CD14-positive monocyte (primary cell): ENCODE results near the gene PLS3. TPM values are rescaled to one million over a fixed set of nuclear protein-coding genes. Genes with fewer than 3 reads are reported as not detected.
"Not testable (repeated sequence)": the region's sequence is repeated elsewhere in the genome, so short reads cannot be mapped to it uniquely, and the experiment has no call there.

Source experiments
- DNase-seq, 3 donors: peaks; one replicate each; pipeline ENCODE4 v3.0.0-alpha.2; 2011 to 2022
- H2AFZ ChIP-seq: 2 replicates; pipeline ENCODE4 v1.6.0; 2012; ENCODE audit warnings: mild to moderate bottlenecking, low read depth, low read length, inconsistent platforms; ENCODE audit not compliant: insufficient read depth, poor library complexity, severe bottlenecking
- H3K27ac ChIP-seq, 2 donors: 1 replicate in 1 of 2; 2 replicates in 1 of 2; pipeline ENCODE4 v1.5.1; 2012 to 2013; ENCODE audit warnings: low read length in 2 of 2, control low read depth in 1 of 2, inconsistent platforms in 1 of 2, low read depth in 1 of 2, mild to moderate bottlenecking in 1 of 2
- H3K27me3 ChIP-seq, 2 donors: one replicate each; pipeline versions ENCODE4 v1.6.0 to v1.6.1; 2011 to 2013; ENCODE audit warnings: low read length in 2 of 2; ENCODE audit not compliant: control insufficient read depth in 2 of 2, insufficient read depth in 2 of 2
- H3K36me3 ChIP-seq, 2 donors: replicated peaks in 1 of 2; 1 replicate in 1 of 2; 2 replicates in 1 of 2; pipeline versions ENCODE4 v1.5.1 to v1.6.1; 2012 to 2013; ENCODE audit warnings: low read length in 2 of 2, control low read depth in 1 of 2, inconsistent platforms in 1 of 2, mild to moderate bottlenecking in 1 of 2; ENCODE audit not compliant: insufficient read depth in 2 of 2, control insufficient read depth in 1 of 2
- H3K4me1 ChIP-seq, 2 donors: 1 replicate in 1 of 2; 2 replicates in 1 of 2; pipeline versions ENCODE4 v1.5.1 to v1.6.1; 2012 to 2013; ENCODE audit warnings: low read length in 2 of 2, control low read depth in 1 of 2, inconsistent platforms in 1 of 2, mild to moderate bottlenecking in 1 of 2, moderate library complexity in 1 of 2; ENCODE audit not compliant: insufficient read depth in 2 of 2, control insufficient read depth in 1 of 2
- H3K4me2 ChIP-seq: replicated peaks from 2 replicates; pipeline ENCODE3; 2012; ENCODE audit warnings: low read length, moderate library complexity, mild to moderate bottlenecking; ENCODE audit not compliant: poor library complexity, severe bottlenecking; ENCODE audit errors: extremely low read depth
- H3K4me3 ChIP-seq, 3 experiments: fragments of 200-600 bp in 1 of 3; sonication (generic) in 1 of 3; replicated peaks in 1 of 3; 1 replicate in 2 of 3; 2 replicates in 1 of 3; pipeline ENCODE4 v1.5.1; 2011 to 2013; ENCODE audit warnings: low read length in 3 of 3, mild to moderate bottlenecking in 3 of 3, control low read depth in 2 of 3, low read depth in 2 of 3, inconsistent platforms in 1 of 3, moderate library complexity in 1 of 3
- H3K79me2 ChIP-seq: 2 replicates; pipeline ENCODE4 v1.6.0; 2012; ENCODE audit warnings: mild to moderate bottlenecking, control low read depth, inconsistent platforms, low read length, moderate library complexity; ENCODE audit not compliant: insufficient read depth
- H3K9ac ChIP-seq: 2 replicates; pipeline ENCODE4 v1.6.0; 2017; ENCODE audit warnings: low read length, mild to moderate bottlenecking; ENCODE audit not compliant: insufficient read depth, poor library complexity, severe bottlenecking
- H3K9me3 ChIP-seq, 2 donors: replicated peaks in 1 of 2; 1 replicate in 1 of 2; 2 replicates in 1 of 2; pipeline versions ENCODE4 v1.5.1 to v1.6.1; 2012 to 2013; ENCODE audit warnings: low read length in 2 of 2, control low read depth in 1 of 2; ENCODE audit not compliant: control insufficient read depth in 1 of 2, insufficient read depth in 1 of 2
- H4K20me1 ChIP-seq: 2 replicates; pipeline ENCODE4 v1.6.0; 2012; ENCODE audit warnings: mild to moderate bottlenecking, low read length, control low read depth, moderate library complexity; ENCODE audit not compliant: insufficient read depth
- H3K27ac Mint-ChIP-seq, 7 donors: one replicate each; pipeline ENCODE4 v1.8.0; 2020; ENCODE audit warnings: mild to moderate bottlenecking in 7 of 7, mixed read lengths in 7 of 7, moderate library complexity in 6 of 7, inconsistent platforms in 2 of 7
- H3K27me3 Mint-ChIP-seq, 3 donors: one replicate each; pipeline ENCODE4 v1.8.0; 2021 to 2022; ENCODE audit warnings: low read depth in 3 of 3, mild to moderate bottlenecking in 3 of 3, mixed read lengths in 3 of 3, moderate library complexity in 3 of 3, inconsistent platforms in 1 of 3
- H3K36me3 Mint-ChIP-seq, 2 donors: one replicate each; pipeline ENCODE4 v1.8.0; 2020; ENCODE audit warnings: mixed read lengths in 2 of 2, inconsistent platforms in 1 of 2, mild to moderate bottlenecking in 1 of 2
- H3K4me1 Mint-ChIP-seq: one replicate; pipeline ENCODE4 v1.8.0; 2020; ENCODE audit warnings: mild to moderate bottlenecking, mixed read lengths
- H3K4me3 Mint-ChIP-seq, 2 donors: one replicate each; pipeline ENCODE4 v1.8.0; 2020; ENCODE audit warnings: mild to moderate bottlenecking in 2 of 2, mixed read lengths in 2 of 2, moderate library complexity in 1 of 2
- H3K9me3 Mint-ChIP-seq, 7 donors: one replicate each; pipeline ENCODE4 v1.8.0; 2020 to 2022; ENCODE audit warnings: mixed read lengths in 7 of 7, mild to moderate bottlenecking in 6 of 7, moderate library complexity in 6 of 7, inconsistent platforms in 2 of 7
- WGBS: methylation state at CpG from one replicate; pipeline ENCODE4 v1.1.5; 2013; ENCODE audit warnings: missing lambda C conversion rate; ENCODE audit not compliant: insufficient coverage; 5-methylcytosine and 5-hydroxymethylcytosine counted together
- intact Hi-C, 2 donors: fragments of 100-400 bp; cut with micrococcal nuclease; formaldehyde crosslinking; loops; one replicate each; pipeline versions ENCODE4 v1.15.0 to v1.15.1; 2023
- polyA plus RNA-seq, 3 donors: library from polyadenylated mRNA; depleted of rRNA in 1 of 3; unstranded in 2 of 3; stranded (reverse) in 1 of 3; fragments of 300-500 nt in 2 of 3; fragments of >200 nt in 1 of 3; fragmentation: Illumina TruSeq in 2 of 3; gene quantifications; 1 replicate in 2 of 3; 2 replicates in 1 of 3; pipeline ENCODE4 v1.2.3, GENCODE V29; 2012 to 2021
- TF ChIP-seq, protein P1 (sequence below): fragments of 200-600 bp; IDR thresholded peaks from one replicate; pipeline ENCODE4 v1.8.0; 2022; ENCODE audit warnings: antibody characterized with exemption, mild to moderate bottlenecking

Gene PLS3
- polyA plus RNA-seq, 3 donors = 0.16 TPM; not detected in 2

GRCh38 chrX:115539841-115540240, 21.1 kb upstream of the PLS3 start:
- Histone ChIP-seq H3K4me3 (no peak overlapping the region), H3K9ac (no peak overlapping the region), H2AFZ (no peak overlapping the region), H3K4me1 (no peaks in the 10 kb centered on the region), H4K20me1 (no peaks in the 10 kb centered on the region), H3K36me3 (no peaks in the 10 kb centered on the region), H3K27me3 (no peaks in the 10 kb centered on the region), H3K9me3 (no peaks in the 10 kb centered on the region), H3K4me2 (no peak overlapping the region), H3K27ac (no peak overlapping the region), H3K79me2 (no peaks in the 10 kb centered on the region)
- intact Hi-C loops = no loop called here
- TF ChIP-seq, protein P1, sequence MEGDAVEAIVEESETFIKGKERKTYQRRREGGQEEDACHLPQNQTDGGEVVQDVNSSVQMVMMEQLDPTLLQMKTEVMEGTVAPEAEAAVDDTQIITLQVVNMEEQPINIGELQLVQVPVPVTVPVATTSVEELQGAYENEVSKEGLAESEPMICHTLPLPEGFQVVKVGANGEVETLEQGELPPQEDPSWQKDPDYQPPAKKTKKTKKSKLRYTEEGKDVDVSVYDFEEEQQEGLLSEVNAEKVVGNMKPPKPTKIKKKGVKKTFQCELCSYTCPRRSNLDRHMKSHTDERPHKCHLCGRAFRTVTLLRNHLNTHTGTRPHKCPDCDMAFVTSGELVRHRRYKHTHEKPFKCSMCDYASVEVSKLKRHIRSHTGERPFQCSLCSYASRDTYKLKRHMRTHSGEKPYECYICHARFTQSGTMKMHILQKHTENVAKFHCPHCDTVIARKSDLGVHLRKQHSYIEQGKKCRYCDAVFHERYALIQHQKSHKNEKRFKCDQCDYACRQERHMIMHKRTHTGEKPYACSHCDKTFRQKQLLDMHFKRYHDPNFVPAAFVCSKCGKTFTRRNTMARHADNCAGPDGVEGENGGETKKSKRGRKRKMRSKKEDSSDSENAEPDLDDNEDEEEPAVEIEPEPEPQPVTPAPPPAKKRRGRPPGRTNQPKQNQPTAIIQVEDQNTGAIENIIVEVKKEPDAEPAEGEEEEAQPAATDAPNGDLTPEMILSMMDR = no peak
- Mint-ChIP-seq H3K9me3 (peaks cover 0 to 2% (median 0%) of the 10 kb centered on the region in 7 donors), H3K4me1 (no peaks in the 10 kb centered on the region), H3K4me3 (no peak overlapping the region), H3K36me3 (no peaks in the 10 kb centered on the region), H3K27me3 (peaks cover 1 to 15% (median 3%) of the 10 kb centered on the region in 3 donors), H3K27ac (no peak overlapping the region)
- no CpG with 5 or more reads among the region's 2 CpGs for WGBS
- DNase-seq = no peak

GRCh38 chrX:115541045-115541444, 19.9 kb upstream of the PLS3 start:
- H3K4me2 ChIP-seq, H2AFZ ChIP-seq, H3K4me3 Mint-ChIP-seq, H3K9me3 Mint-ChIP-seq, H3K36me3 ChIP-seq, H3K79me2 ChIP-seq, H3K27ac Mint-ChIP-seq, H3K9ac ChIP-seq, H3K4me3 ChIP-seq, H4K20me1 ChIP-seq, intact Hi-C loops, H3K9me3 ChIP-seq, H3K27ac ChIP-seq, DNase-seq, H3K4me1 Mint-ChIP-seq, H3K27me3 ChIP-seq, H3K36me3 Mint-ChIP-seq, H3K4me1 ChIP-seq: not testable (repeated sequence)
- 83% methylated on average over 1 of the region's 10 CpGs for whole genome bisulfite sequencing
- H3K27me3 Mint-ChIP-seq = peaks cover 1 to 17% (median 3%) of the 10 kb centered on the region in 3 donors
